D721Med (cell line): ENCODE data around the gene PRDM9.

Experiments
- DNase-seq: peaks from one replicate; pipeline ENCODE4 v3.0.0; 2011; ENCODE audit warnings: low spot score; ENCODE audit not compliant: insufficient read length
- FAIRE-seq: peaks from 2 replicates; lab custom pipeline; 2011; peaks lifted over from hg19 to GRCh38; lab: Jason Lieb, UNC
- CTCF ChIP-seq: IDR thresholded peaks from 2 replicates; pipeline ENCODE4 v1.5.1; 2012; ENCODE audit warnings: mild to moderate bottlenecking, control low read depth; ENCODE audit not compliant: insufficient read depth; ENCODE audit errors: missing control alignments

Gene PRDM9

GRCh38 chr5:23528677-23529076 lies 21.3 kb downstream of the PRDM9 start:
- FAIRE-seq (no peak), DNase-seq (no peak)
- no peak for TF ChIP-seq CTCF

- FAIRE-seq: no peak
- TF ChIP-seq CTCF: no peak
- no peak for DNase-seq
Observed at GRCh38 chr5:23530571-23530970, 23.2 kb downstream of the PRDM9 start.

GRCh38 chr5:23571059-23571458 lies 63.6 kb downstream of the PRDM9 start:
- DNase-seq: no peak
- no peak for TF ChIP-seq CTCF
- FAIRE-seq: no peak
